GM18858 (cell line): ENCODE measurements around the gene NUP62.

Experiments
- ATAC-seq: cut with Tn5 transposase; IDR thresholded peaks from one replicate; pipeline ENCODE4 v1.9.1; 2021; ENCODE audit not compliant: unreplicated experiment

The NUP62 gene

GRCh38 chr19:49869484-49870308 lies 59.6 kb downstream of the NUP62 start:
- peak; percentile 60 for ATAC-seq

GRCh38 chr19:49869009-49869483 lies 60.3 kb downstream of the NUP62 start:
- ATAC-seq: peak; percentile 2

GRCh38 chr19:49866933-49867782 lies 62.1 kb downstream of the NUP62 start, which contains the start of gene PNKP:
Gene PNKP, minus strand, starts transcription at chr19:49867576. Its CDS starts 372 bp downstream, at chr19:49867204.
- no peak for ATAC-seq

DNA sequence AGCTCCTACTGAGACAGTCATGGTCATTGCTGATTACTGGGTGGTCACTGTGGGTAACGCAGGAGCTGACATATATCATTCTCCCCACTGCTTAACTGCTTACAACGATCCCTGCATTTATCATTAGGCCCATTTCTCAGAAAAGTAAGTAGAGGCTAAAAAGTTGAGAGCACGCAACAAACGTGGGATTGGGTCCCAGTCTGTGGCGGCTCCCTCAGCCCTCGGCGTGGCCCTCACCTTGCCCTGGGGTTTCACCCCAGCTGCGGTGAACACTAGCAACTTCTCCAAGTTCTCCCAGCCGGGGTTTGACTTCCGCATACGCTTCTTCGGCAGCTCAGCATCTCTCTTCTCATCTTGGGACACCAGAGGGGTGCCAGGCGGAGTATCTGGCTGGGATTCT lies 64.4 kb downstream of the NUP62 start:
- ATAC-seq: no peak

DNA sequence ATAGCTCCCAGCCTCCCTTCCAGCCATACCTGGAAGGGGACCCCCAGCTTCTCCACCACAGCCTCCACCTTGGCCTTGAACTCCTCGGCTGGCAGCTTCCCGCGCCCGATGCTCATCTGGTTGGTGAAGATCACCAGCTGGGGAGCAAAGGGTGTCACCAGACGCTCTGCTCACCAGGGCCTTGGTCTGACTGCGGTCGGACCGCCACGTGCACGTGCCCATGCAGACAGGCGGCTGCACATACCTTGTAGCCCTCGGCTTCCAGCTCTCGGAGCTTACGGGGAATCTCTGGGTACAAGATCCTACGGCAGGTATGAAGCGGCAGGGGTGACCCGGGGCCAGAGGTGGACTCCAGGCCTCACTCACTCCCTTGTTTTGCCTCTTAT lies 65.4 kb downstream of the NUP62 start:
- ATAC-seq: no peak

- no peak for ATAC-seq
These were observed 65.9 kb downstream of the NUP62 start for GRCh38 chr19:49863254-49863934.

GRCh38 chr19:49862391-49863253 lies 66.7 kb downstream of the NUP62 start:
- no peak for ATAC-seq

- ATAC-seq: no peak
These were observed 67.5 kb downstream of the NUP62 start for GRCh38 chr19:49861541-49862378.

DNA sequence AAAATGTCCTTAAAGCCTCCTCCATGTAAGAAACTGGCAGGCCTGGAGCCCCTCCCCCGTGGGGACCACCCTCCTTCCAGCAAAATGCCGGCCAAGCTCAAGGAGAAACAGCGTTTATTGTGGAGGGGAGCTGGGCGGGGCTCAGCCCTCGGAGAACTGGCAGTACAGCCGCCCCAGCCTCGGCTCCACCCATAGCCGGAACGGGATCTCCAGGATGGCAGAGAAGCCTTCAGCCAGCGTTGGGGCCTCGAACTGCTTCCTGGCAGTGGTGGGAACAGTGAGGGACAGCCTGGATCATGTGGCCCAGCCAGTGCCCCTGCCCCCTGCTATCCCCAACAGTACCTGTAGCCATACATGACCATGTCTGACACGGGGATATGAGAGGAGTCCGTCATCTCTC lies 68.2 kb downstream of the NUP62 start:
- no peak for ATAC-seq

DNA sequence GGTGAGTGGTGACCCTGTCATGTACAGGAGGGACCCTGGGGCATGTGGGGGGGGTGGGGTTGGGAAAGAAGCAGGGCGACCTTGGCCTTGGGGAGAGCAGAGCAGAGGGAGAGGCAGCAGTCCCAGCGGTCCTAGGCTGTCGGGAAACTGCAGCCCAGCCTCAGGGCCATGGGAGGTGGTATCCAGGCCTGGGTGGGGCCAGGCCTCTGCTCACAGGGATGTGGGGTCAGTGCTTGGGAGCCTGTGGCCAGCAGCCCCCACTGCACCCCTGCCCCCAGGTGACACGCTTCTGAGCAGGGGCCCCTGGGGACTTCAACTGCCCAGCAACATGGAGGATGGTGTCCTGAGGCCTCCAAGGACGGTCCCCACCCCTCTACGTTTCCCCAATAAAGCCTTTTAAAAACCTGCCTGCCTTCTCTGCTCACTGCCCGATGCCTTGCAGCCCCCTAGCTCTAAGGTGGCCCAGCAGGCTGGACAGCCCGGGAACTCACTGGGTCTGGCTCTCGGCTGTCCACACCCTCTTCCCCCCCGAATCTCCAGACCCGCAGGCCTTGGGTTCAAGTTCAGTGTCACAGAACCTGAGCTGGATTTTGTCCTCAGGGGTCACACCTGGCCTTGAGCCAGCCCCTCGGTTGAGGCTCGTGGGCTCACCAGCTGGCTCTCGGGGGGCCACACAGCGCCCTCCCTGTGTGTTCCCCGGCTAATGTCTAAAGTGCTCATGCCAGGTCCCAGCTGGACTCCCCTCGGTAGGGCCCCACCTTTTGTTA lies 68.8 kb downstream of the NUP62 start:
- ATAC-seq: no peak

GRCh38 chr19:49859682-49860335 lies 69.5 kb downstream of the NUP62 start:
- no peak for ATAC-seq

DNA sequence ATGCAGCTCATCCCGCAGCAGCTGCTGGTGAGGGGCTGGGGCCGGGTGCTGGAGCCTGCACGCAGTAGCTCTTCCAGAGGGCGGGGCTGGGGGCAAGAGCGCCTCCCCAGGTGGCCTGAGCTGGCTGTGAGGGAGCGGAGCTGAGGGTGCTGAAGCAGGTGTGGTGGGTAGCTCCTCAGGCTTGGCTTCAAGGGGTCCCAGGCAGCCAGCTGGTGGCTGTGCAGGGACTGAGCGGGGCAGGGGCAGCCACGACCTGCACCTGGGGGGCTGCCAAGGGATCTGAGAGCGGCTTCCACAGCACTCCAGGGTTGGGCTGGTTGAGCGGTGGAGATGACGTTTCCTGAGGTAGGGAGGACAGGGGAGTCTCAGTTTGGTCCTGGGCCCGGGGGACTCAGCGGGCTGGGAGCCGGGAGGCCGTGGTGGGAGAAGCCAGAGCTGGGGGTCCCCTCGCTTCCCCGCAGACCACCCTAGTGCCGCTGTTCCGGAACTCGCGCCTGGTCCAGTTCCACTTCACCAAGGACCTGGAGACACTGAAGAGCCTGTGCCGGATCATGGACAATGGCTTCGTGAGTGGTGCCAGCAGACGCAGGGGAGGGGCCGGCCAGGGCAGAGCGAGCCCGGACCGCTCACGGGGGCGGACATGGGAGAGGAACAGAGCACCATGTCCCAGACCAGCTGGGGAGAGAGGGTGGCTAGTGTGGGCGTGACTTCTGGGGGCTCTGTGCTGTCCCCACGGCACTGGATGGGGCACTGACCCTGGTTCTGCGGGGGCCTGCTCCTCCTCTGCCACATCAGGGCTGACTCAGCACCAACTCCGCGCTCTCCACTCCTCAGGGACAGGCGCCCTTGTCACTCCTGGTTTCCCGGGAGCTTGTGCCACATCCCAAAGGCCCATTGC lies 71.0 kb downstream of the NUP62 start:
- no peak for ATAC-seq

- no peak for ATAC-seq
These were observed 71.5 kb downstream of the NUP62 start for GRCh38 chr19:49857838-49858087.

DNA sequence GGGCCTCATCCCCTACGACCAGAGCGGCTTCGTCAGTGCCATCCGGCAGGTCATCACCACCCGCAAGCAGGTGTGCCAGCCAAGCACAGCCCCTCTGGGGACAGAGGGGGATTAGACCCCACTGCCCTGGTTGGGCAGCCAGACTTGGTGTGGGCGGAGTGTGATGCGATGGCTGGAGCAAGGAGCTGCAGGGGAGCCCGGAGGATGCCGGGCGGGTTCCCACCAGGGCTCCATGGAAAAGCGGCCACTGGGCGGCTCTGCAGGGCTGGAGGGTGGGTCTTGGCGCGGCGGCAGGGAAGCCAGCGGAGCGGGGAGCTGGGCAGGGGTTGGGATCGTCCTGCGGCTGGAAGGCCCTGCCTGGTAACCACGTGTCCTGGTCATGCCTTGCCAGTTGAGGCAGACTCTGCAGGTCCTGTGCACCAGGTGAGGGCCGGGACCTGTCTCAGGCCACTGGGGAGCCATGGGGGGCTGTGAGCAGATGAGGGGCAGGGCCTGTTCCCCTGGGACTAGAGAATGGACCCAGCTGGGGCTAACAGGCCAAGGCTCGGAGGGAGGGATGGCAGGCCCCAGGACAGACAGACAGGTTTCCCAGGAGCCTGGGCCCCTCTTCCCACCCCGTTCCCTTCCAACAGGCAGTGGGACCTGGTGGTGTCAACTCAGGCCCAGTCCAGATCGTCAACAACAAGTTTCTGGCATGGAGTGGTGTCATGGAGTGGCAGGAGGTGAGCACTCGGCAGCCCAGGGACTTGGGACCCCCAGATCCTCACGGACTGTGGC lies 72.1 kb downstream of the NUP62 start:
- ATAC-seq: no peak
